GM12872 (cell line): ENCODE results near the gene COL8A1.

ENCODE experiments used
- TF ChIP-seq, protein P1 (sequence below): IDR thresholded peaks from 3 replicates; pipeline ENCODE4 v1.5.1; 2011; ENCODE audit warnings: low read depth, mild to moderate bottlenecking, low read length, moderate library complexity; ENCODE audit not compliant: insufficient read depth

Gene COL8A1

DNA sequence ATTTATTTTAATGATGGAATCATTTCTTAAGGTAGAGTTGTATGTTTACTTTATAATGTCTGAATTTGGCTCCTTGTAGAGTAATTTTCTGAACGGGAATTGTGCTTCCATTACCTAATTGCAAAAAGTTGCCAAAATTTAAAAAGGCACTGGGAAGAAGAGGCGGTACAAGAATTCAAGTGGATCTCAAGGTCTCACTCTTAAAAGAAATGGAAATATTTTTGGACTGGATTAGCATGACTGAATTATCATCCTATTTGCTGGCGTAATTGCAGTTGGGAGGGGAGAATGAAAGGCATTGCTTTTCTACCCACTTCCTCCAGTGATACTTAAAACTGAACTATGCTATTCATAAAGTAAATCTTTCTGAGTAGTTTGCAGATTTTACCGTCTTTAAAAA, 46.2 kb downstream of the COL8A1 start:
- TF ChIP-seq, protein P1, sequence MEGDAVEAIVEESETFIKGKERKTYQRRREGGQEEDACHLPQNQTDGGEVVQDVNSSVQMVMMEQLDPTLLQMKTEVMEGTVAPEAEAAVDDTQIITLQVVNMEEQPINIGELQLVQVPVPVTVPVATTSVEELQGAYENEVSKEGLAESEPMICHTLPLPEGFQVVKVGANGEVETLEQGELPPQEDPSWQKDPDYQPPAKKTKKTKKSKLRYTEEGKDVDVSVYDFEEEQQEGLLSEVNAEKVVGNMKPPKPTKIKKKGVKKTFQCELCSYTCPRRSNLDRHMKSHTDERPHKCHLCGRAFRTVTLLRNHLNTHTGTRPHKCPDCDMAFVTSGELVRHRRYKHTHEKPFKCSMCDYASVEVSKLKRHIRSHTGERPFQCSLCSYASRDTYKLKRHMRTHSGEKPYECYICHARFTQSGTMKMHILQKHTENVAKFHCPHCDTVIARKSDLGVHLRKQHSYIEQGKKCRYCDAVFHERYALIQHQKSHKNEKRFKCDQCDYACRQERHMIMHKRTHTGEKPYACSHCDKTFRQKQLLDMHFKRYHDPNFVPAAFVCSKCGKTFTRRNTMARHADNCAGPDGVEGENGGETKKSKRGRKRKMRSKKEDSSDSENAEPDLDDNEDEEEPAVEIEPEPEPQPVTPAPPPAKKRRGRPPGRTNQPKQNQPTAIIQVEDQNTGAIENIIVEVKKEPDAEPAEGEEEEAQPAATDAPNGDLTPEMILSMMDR = no peak

GRCh38 chr3:99686469-99686868, 48.1 kb downstream of the COL8A1 start:
- TF ChIP-seq, protein P1 = no peak

GRCh38 chr3:99686955-99687612, 48.7 kb downstream of the COL8A1 start:
- TF ChIP-seq, protein P1 = peak; percentile 69

- TF ChIP-seq, protein P1 = no peak
Measured at GRCh38 chr3:99690761-99691369, 52.5 kb downstream of the COL8A1 start.

GRCh38 chr3:99693636-99694035, 55.2 kb downstream of the COL8A1 start:
- TF ChIP-seq, protein P1 = no peak

- TF ChIP-seq, protein P1 = no peak
Measured at GRCh38 chr3:99696497-99696896, 58.1 kb downstream of the COL8A1 start.

- TF ChIP-seq, protein P1 = no peak
Measured at GRCh38 chr3:99697250-99697649, 58.9 kb downstream of the COL8A1 start.
